H9 (cell line): ENCODE results near the gene B4GALNT1. TPM values are rescaled to one million over a fixed set of nuclear protein-coding genes. Genes with fewer than 3 reads are reported as not detected.

Experiments used
- DNase-seq: peaks from one replicate; pipeline ENCODE4 v3.0.0-alpha.2; 2017
- H2AFZ ChIP-seq: one replicate; pipeline ENCODE4 v1.6.1; 2013; ENCODE audit warnings: mild to moderate bottlenecking, low read length, control low read depth, moderate library complexity
- H2AK5ac ChIP-seq: 2 replicates; pipeline ENCODE4 v1.6.1; 2013; ENCODE audit warnings: low read length, control low read depth, mixed read lengths; ENCODE audit not compliant: insufficient read length
- H2BK120ac ChIP-seq: one replicate; pipeline ENCODE4 v1.6.1; 2013; ENCODE audit warnings: low read depth, mild to moderate bottlenecking, low read length, control low read depth, inconsistent platforms; ENCODE audit not compliant: poor library complexity, severe bottlenecking
- H2BK12ac ChIP-seq: 2 replicates; pipeline ENCODE4 v1.6.1; 2013; ENCODE audit warnings: low read length, control low read depth, mixed read lengths, low read depth; ENCODE audit not compliant: insufficient read length
- H2BK15ac ChIP-seq: 2 replicates; pipeline ENCODE4 v1.6.1; 2013; ENCODE audit warnings: low read depth, low read length, control low read depth
- H2BK20ac ChIP-seq: one replicate; pipeline ENCODE4 v1.6.1; 2013; ENCODE audit warnings: low read depth, mild to moderate bottlenecking, low read length, control low read depth, inconsistent platforms; ENCODE audit not compliant: poor library complexity, severe bottlenecking
- H2BK5ac ChIP-seq: 2 replicates; pipeline ENCODE4 v1.6.1; 2013; ENCODE audit warnings: low read length, control low read depth, mixed read lengths; ENCODE audit not compliant: insufficient read length
- H3K14ac ChIP-seq: 2 replicates; pipeline ENCODE4 v1.6.1; 2013; ENCODE audit warnings: low read length, control low read depth; ENCODE audit not compliant: insufficient read depth
- H3K18ac ChIP-seq: 2 replicates; pipeline ENCODE4 v1.6.1; 2013; ENCODE audit warnings: low read depth, mild to moderate bottlenecking, mixed read lengths, low read length, control low read depth; ENCODE audit not compliant: insufficient read length
- H3K23ac ChIP-seq: 2 replicates; pipeline ENCODE4 v1.6.1; 2013; ENCODE audit warnings: low read length, control low read depth, mixed read lengths, low read depth; ENCODE audit not compliant: insufficient read length
- H3K23me2 ChIP-seq: 2 replicates; pipeline ENCODE4 v1.6.1; 2013; ENCODE audit warnings: low read depth, mild to moderate bottlenecking, mixed read lengths, low read length, control low read depth; ENCODE audit not compliant: insufficient read length, poor library complexity, severe bottlenecking
- H3K27ac ChIP-seq: 2 replicates; pipeline ENCODE4 v1.5.1; 2013; ENCODE audit warnings: low read length, control low read depth, mixed read lengths, low read depth; ENCODE audit not compliant: insufficient read length
- H3K27me3 ChIP-seq: 2 replicates; pipeline ENCODE4 v1.6.1; 2013; ENCODE audit warnings: low read length, control low read depth, inconsistent platforms; ENCODE audit not compliant: insufficient read depth
- H3K4ac ChIP-seq: 2 replicates; pipeline ENCODE4 v1.6.1; 2013; ENCODE audit warnings: low read depth, mild to moderate bottlenecking, control low read depth, inconsistent platforms, low read length, moderate library complexity
- H3K4me1 ChIP-seq: 2 replicates; pipeline ENCODE4 v1.6.1; 2013; ENCODE audit warnings: low read length, control low read depth, inconsistent platforms; ENCODE audit not compliant: insufficient read depth
- H3K4me2 ChIP-seq: 2 replicates; pipeline ENCODE4 v1.6.1; 2013; ENCODE audit warnings: low read length, control low read depth, mixed read lengths; ENCODE audit not compliant: insufficient read length, insufficient read depth
- H3K56ac ChIP-seq: 2 replicates; pipeline ENCODE4 v1.6.1; 2013; ENCODE audit warnings: low read depth, mild to moderate bottlenecking, mixed read lengths, low read length, control low read depth; ENCODE audit not compliant: insufficient read length
- H3K79me1 ChIP-seq: 2 replicates; pipeline ENCODE4 v1.6.1; 2013; ENCODE audit warnings: low read depth, mild to moderate bottlenecking, moderate library complexity, low read length, control low read depth, inconsistent platforms; ENCODE audit not compliant: insufficient read depth, poor library complexity, severe bottlenecking
- H3K79me2 ChIP-seq: 2 replicates; pipeline ENCODE4 v1.6.1; 2013; ENCODE audit warnings: low read length, control low read depth, inconsistent platforms; ENCODE audit not compliant: insufficient read depth
- H3K9ac ChIP-seq: 2 replicates; pipeline ENCODE4 v1.6.1; 2013; ENCODE audit warnings: low read length, control low read depth, mixed read lengths; ENCODE audit not compliant: insufficient read length; ENCODE audit errors: extremely low read depth
- H3K9me3 ChIP-seq: one replicate; pipeline ENCODE4 v1.6.1; 2013; ENCODE audit warnings: low read depth, low read length, inconsistent platforms; ENCODE audit not compliant: control insufficient read depth
- H3T11ph ChIP-seq: one replicate; pipeline ENCODE4 v1.6.1; 2013; ENCODE audit warnings: mild to moderate bottlenecking, low read length, control low read depth, inconsistent platforms
- H4K20me1 ChIP-seq: one replicate; pipeline ENCODE4 v1.6.1; 2013; ENCODE audit not compliant: control insufficient read depth, insufficient read length, insufficient read depth
- H4K5ac ChIP-seq: 2 replicates; pipeline ENCODE4 v1.6.1; 2013; ENCODE audit warnings: low read depth, mild to moderate bottlenecking, mixed read lengths, low read length, control low read depth; ENCODE audit not compliant: insufficient read length
- H4K8ac ChIP-seq: replicated peaks from 2 replicates; pipeline ENCODE4 v1.6.1; 2013; ENCODE audit warnings: low read length, control low read depth, mixed read lengths, low read depth; ENCODE audit not compliant: insufficient read length
- H4K91ac ChIP-seq: 2 replicates; pipeline ENCODE4 v1.6.1; 2013; ENCODE audit warnings: low read depth, mild to moderate bottlenecking, moderate library complexity, mixed read lengths, low read length, control low read depth; ENCODE audit not compliant: insufficient read length
- H3K27ac Mint-ChIP-seq, 3 experiments: 2 replicates in 2 of 3; 3 replicates in 1 of 3; pipeline ENCODE4 v1.8.0; 2020 to 2021; ENCODE audit warnings: mixed read lengths in 3 of 3, mild to moderate bottlenecking in 1 of 3, moderate library complexity in 1 of 3
- H3K27me3 Mint-ChIP-seq: 2 replicates; pipeline ENCODE4 v1.8.0; 2021; ENCODE audit warnings: low read depth, mild to moderate bottlenecking, moderate library complexity, mixed read lengths
- H3K36me3 Mint-ChIP-seq, 3 experiments: 2 replicates in 2 of 3; 3 replicates in 1 of 3; pipeline ENCODE4 v1.8.0; 2020 to 2021; ENCODE audit warnings: low read depth in 3 of 3, mixed read lengths in 3 of 3; ENCODE audit not compliant: insufficient read depth in 1 of 3
- H3K4me1 Mint-ChIP-seq, 2 experiments: 2 replicates each; pipeline ENCODE4 v1.8.0; 2020; ENCODE audit warnings: mixed read lengths in 2 of 2
- H3K4me3 Mint-ChIP-seq, 2 experiments: 2 replicates in 1 of 2; 3 replicates in 1 of 2; pipeline ENCODE4 v1.8.0; 2020 to 2021; ENCODE audit warnings: mild to moderate bottlenecking in 2 of 2, mixed read lengths in 2 of 2, moderate library complexity in 1 of 2
- H3K9me3 Mint-ChIP-seq, 2 experiments: 2 replicates in 1 of 2; 3 replicates in 1 of 2; pipeline ENCODE4 v1.8.0; 2020; ENCODE audit warnings: mild to moderate bottlenecking in 2 of 2, mixed read lengths in 2 of 2, moderate library complexity in 1 of 2
- CTCF ChIP-seq: fragments of 200-600 bp; sonication (generic); conservative IDR thresholded peaks from 3 replicates; pipeline ENCODE4 v1.8.0; 2021; ENCODE audit warnings: antibody characterized with exemption, mild to moderate bottlenecking
- WGBS: extraction: QIAGEN DNeasy Blood & Tissue Kit; methylation state at CpG from one replicate; pipeline ENCODE4 v1.1.7; 2013; ENCODE audit warnings: missing lambda C conversion rate, low lambda C conversion rate, mixed read lengths; ENCODE audit not compliant: insufficient read length; ENCODE audit errors: extremely low coverage; 5-methylcytosine and 5-hydroxymethylcytosine counted together
- total RNA-seq: library from RNA; stranded (reverse); gene quantifications from 2 replicates; pipeline ENCODE4 v1.2.1, GENCODE V29; 2021

The B4GALNT1 gene
- total RNA-seq, 1 experiment from 2014 or later, result 2.3 TPM

- H3K23ac ChIP-seq, result no peak overlapping the region
- H2BK5ac ChIP-seq, result no peak overlapping the region
- no peak overlapping the region for H3K18ac ChIP-seq
- H3K9me3 ChIP-seq, result no peaks in the 10 kb centered on the region
- no peaks in the 10 kb centered on the region for H3K27me3 Mint-ChIP-seq
- H2AFZ ChIP-seq, result no peak overlapping the region
- no peaks in the 10 kb centered on the region for H3K4me1 ChIP-seq
- H3K4me1 Mint-ChIP-seq, result peaks cover under 1 to 2% of the 10 kb centered on the region in 2 experiments; a peak in 2 of 4 replicates
- H3K27ac ChIP-seq, result no peak overlapping the region
- no peak overlapping the region for H3K4me2 ChIP-seq
- H3K27me3 ChIP-seq, result no peaks in the 10 kb centered on the region
- H3T11ph ChIP-seq, result no peak overlapping the region
- H2BK20ac ChIP-seq, result no peak overlapping the region
- no peaks in the 10 kb centered on the region for H4K20me1 ChIP-seq
- no peak overlapping the region for H4K91ac ChIP-seq
- no peak overlapping the region for H2BK15ac ChIP-seq
- no peaks in the 10 kb centered on the region for H3K79me2 ChIP-seq
- no peak for TF ChIP-seq CTCF
- no peak overlapping the region for H4K8ac ChIP-seq
- no peaks in the 10 kb centered on the region for H3K23me2 ChIP-seq
- no peak overlapping the region for H3K4me3 Mint-ChIP-seq
- no CpG with 5 or more reads among the region's 2 CpGs for WGBS
- H3K4ac ChIP-seq, result no peak overlapping the region
- no peak overlapping the region for H2BK120ac ChIP-seq
- H3K9me3 Mint-ChIP-seq, result no peaks in the 10 kb centered on the region
- peaks cover 10 to 36% (median 26%) of the 10 kb centered on the region in 3 experiments for H3K36me3 Mint-ChIP-seq
- no peak overlapping the region for H3K14ac ChIP-seq
- H3K9ac ChIP-seq, result no peak overlapping the region
- H3K79me1 ChIP-seq, result no peaks in the 10 kb centered on the region
- H2BK12ac ChIP-seq, result no peak overlapping the region
- no peak overlapping the region for H4K5ac ChIP-seq
- no peak overlapping the region for H3K56ac ChIP-seq
- H2AK5ac ChIP-seq, result no peak overlapping the region
- no peak overlapping the region for H3K27ac Mint-ChIP-seq
- no peak for DNase-seq
Measured at GRCh38 chr12:57585156-57585555, 47.8 kb downstream of the B4GALNT1 start.
